ENCODE measurements around the gene CLDN18. TPM values are rescaled to one million over a fixed set of nuclear protein-coding genes. Genes with fewer than 3 reads are reported as not detected.

The CLDN18 gene
- total RNA-seq, 1 donor from 2014 or later = not detected

- DNase-seq = no peak
Observed at GRCh38 chr3:138027821-138028220, 17.9 kb downstream of the CLDN18 start.

- no peak for DNase-seq
Observed at GRCh38 chr3:138030734-138031280, 20.8 kb downstream of the CLDN18 start.

GRCh38 chr3:138031536-138031935 is 21.6 kb downstream of the CLDN18 start:
- DNase-seq = no peak

- DNase-seq = no peak
Observed at GRCh38 chr3:138032567-138032966, 22.6 kb downstream of the CLDN18 start.

DNA sequence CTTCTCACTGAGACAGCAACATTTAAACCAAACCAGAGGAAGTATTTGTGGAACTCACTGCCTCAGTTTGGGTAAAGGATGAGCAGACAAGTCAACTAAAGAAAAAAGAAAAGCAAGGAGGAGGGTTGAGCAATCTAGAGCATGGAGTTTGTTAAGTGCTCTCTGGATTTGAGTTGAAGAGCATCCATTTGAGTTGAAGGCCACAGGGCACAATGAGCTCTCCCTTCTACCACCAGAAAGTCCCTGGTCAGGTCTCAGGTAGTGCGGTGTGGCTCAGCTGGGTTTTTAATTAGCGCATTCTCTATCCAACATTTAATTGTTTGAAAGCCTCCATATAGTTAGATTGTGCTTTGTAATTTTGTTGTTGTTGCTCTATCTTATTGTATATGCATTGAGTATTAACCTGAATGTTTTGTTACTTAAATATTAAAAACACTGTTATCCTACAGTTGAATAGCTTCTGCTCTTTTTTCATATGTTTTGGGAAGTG is 23.3 kb downstream of the CLDN18 start:
- no peak for DNase-seq

GRCh38 chr3:138034918-138035317 is 25.0 kb downstream of the CLDN18 start:
- no peak for DNase-seq

GRCh38 chr3:138036572-138036971 is 26.6 kb downstream of the CLDN18 start:
- DNase-seq = no peak

DNA sequence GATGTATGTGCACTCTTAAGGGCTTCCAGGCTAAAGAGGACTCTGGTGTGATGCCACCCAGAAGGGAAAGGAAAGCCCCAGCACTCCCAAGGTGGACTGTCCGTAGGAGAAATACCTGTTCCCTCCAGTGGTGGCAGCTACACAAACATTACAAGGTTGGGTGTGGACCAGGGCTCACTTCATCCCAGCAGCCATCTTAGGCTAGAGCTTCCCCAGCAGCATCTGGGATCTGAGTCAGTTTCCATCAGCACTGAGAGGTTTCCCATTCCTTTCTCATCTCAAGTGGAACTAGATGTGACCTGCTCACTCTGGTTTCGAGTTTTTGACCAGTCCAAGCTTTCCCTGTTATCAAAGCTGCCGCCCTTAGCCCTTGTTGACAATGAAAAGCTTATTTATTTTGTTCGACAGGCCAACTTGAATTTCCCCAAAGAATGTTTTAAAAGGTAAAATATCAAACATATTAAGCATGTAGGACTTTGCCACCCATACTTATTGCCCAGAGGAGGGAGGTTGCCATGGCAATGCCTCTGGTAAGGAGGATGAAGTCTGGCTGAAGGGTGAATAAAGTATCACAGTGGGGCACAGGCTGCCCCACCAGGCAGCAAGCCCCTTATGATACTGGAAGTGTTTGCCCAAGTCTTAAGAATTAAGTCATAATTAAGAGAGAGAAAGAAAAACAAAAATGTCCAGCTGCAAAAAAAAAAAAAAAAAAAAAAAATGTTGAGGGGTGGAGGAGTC is 28.9 kb downstream of the CLDN18 start:
- DNase-seq = no peak

- no peak for DNase-seq
Observed at GRCh38 chr3:138042043-138042442, 32.1 kb downstream of the CLDN18 start.

- DNase-seq = no peak
Observed at GRCh38 chr3:138043266-138044029, 33.5 kb downstream of the CLDN18 start.

DNA sequence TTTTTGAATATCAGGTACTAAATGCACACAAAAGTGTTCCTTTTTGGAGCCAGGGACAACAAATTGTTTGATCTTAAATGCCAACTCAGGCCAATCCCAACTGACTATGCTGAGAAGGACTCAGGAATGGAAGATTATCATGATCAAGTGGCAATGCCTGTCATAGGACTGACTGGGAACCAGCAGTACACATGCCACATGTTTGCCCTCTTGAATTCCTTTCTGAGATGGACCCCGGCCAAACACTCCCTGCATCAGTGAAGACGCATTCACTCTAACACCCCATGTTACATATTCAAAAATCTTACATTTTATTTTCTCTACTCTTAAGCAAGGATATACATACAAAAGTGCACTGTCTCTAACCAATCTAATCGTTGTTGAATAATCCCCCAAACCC is 36.1 kb downstream of the CLDN18 start:
- no peak for DNase-seq

GRCh38 chr3:138046955-138047354 is 37.0 kb downstream of the CLDN18 start:
- DNase-seq = no peak

- DNase-seq = no peak
Observed at GRCh38 chr3:138047596-138048158, 37.7 kb downstream of the CLDN18 start.

DNA sequence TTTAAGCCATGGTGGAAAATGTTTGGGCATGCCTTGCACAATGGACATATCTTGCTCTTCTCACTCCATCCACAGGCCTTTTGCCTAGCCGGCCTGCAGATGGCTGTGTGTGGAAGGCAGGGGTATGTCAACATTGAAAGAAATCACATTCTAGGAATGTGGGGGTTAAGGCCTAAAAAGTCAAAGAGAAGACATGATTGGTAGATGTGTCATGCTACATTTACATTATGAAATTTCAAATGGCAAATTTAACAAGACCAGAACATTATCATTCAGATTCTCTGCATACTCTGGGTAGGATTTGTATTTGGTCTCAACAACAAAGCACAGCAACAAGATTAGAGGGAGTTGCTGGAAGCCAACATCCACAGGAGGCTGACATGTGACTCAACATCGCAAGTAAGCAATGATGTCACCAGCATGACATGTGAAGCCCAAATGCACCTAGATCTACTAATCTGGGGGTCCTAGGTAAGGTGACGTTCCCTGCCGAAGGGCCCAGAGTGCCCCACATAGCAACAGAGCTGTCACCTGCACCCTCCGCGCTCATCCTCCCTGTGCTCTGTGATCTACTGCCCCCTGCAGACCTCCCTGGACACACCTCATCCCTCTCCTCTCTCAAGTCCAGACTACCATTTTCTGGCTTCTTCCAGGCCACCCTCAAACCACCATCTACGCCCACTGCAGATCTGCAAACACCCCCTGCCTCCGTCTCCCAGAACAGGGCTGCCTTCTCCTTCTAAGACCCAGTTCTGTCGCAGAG is 39.4 kb downstream of the CLDN18 start:
- no peak for DNase-seq

- DNase-seq = no peak
Observed at GRCh38 chr3:138051947-138052802, 42.2 kb downstream of the CLDN18 start.

DNA sequence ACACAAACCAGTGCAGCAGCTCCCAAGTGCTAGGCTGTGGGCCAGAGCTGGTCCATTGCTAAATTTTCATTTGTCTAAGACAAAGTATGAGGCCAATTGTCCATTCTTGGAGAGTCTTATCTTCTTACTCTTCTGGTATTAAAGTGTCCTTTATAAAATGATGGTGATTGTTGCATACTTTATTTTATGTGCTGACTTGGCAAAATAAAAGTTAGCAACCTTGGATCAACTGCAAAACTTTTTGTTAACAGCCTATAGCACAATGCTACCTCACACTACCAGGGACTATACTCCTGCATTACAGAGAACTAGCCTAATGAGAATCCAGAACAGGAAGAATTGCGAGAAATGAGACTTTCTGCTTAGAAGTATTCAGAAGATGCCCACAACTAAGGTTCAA is 44.1 kb downstream of the CLDN18 start:
- no peak for DNase-seq

DNA sequence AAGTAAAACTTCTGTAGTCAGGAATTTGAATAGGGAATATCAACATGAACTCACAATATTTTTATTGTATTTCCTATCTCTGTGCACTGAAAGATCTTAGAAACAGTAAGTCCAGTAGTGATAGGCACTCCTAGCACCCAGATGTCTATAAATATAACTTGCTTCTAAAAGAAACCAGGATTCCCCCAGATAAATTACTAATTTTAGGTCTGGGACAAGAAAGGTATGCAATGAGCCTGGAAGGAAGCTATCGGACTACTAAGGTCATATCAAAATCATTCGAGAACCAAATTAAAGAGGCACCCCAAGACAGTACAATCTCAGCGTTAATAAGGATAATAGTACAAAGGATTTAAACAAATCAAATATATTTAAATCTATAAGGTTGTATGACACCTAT is 47.4 kb downstream of the CLDN18 start:
- DNase-seq = no peak

GRCh38 chr3:138059261-138059660 is 49.3 kb downstream of the CLDN18 start:
- DNase-seq = no peak

DNA sequence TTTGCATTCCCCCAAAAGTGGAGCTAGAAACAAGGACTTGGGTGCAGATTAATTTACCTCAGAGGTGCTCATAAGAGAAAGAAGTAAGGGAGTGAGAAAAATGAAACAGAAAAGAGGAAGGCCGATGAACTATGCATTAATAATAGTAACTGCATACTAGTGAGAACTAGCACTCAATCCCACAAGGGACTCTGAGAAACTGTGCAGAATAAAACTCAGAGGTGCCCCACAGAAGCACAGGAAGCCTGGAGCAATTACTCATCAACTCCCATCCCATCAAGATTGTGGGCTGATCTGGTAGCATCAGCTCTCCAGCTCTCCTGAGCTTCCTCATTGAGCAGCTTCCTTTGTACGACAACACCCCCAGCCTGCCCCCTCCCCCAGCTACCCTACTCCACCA is 50.8 kb downstream of the CLDN18 start:
- DNase-seq = no peak

- no peak for DNase-seq
Observed at GRCh38 chr3:138062037-138062436, 52.1 kb downstream of the CLDN18 start.

- no peak for DNase-seq
Observed at GRCh38 chr3:138062626-138063025, 52.7 kb downstream of the CLDN18 start.

All from skin of body (tissue), 2 donors.